HG03064 (cell line): Measurements from ENCODE around the gene IQCE.

Source experiments
- ATAC-seq: cut with Tn5 transposase; IDR thresholded peaks from one replicate; pipeline ENCODE4 v1.9.1; 2021; ENCODE audit warnings: low read depth; ENCODE audit not compliant: unreplicated experiment

The IQCE gene

GRCh38 chr7:2657920-2658671, 99.3 kb downstream of the IQCE start:
- no peak for ATAC-seq

DNA sequence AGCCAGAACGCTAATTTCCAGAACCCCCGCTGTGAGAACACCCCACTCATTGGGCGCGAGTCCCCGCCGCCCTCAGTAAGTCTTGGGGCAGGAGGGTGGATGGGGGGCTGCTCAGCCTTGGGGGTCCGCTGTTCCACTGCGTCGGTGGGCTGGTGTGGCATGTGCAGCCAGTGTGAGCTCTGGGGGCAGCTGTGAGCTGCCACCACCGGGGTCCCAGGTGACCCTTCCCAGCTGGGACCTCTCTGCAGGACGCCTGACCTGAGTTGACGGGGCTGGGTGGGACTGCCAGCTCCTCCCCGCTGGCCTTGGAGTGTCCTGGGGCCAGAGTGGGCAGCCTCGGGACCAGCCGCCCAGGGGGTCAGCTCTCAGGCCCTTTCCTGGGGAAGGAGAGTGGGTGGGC, 100.2 kb downstream of the IQCE start:
- ATAC-seq = no peak

DNA sequence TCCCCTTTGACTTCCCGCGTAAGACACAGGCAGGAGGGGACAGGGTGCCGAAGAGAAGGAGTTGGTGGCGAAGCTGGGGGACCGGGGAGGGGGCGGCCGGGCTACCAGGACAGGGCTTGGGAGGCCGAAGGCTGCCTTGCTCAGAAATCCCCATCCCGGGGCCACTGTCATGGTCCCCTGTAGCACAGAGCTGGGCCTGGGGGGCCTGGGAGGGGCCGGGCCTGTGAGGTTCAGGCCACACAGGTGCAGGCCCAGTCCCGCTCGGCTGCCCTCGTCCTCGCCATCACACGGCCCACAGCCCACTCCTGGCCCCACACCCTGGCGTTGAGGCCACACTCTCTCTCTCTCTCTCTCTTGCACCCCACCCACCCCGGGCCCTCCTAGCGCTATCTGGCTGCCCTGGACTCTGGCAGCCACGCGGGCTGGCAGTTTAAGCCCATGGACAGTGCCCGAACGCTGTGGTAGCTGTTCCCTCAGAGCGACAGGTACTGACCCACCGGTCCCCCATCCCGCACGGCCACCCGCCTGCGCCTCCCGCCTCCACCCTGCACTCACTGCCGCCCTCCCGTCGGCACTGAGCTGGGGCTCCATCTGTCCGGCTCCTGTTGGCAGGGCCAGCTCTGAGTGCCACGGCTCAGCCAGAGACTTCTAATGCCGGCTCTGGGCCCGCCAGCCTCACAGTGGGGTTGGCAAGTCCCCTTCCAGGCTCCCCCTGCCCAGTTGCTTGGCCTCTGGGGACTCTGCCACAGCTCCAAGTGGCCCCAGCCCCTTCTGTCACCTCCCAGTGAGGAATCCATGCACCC, 101.0 kb downstream of the IQCE start:
- no peak for ATAC-seq

DNA sequence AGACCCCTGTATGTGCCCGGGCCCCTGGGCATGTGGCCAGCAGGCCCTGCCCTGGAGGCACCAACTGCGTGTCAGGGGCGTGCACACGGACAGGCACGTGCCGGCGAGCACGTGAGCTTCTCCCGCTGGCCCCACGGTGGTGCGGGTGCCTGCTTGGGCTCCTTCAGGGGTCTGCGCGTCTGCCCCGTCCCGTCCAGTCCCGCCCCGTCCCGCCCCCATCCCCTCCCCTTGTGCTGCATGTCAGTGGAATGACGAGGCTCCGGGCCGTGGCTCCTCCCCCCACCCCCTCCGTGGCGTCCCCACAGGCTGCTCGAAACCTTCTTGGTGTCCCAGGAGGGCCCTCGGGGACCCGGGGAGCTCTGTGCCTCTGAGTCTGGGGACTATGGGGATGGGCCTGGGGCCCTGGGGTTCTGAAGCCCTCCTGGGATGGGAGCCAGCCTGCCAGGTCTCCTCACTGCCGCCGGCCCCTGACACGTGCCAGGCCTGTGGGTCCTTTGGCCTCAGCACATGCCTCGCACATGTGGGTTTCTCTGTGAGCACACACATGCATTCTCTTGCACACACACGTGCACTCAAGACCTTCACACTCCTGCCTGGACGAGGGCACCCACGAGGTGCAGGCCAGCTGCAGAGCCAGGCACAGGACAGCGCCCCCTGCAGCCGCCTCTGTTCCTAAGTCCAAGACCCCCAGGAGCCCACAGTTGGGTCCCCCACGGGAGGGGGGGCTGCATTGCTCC, 101.7 kb downstream of the IQCE start:
- ATAC-seq = no peak

GRCh38 chr7:2661096-2661449, 102.3 kb downstream of the IQCE start:
- ATAC-seq = no peak

DNA sequence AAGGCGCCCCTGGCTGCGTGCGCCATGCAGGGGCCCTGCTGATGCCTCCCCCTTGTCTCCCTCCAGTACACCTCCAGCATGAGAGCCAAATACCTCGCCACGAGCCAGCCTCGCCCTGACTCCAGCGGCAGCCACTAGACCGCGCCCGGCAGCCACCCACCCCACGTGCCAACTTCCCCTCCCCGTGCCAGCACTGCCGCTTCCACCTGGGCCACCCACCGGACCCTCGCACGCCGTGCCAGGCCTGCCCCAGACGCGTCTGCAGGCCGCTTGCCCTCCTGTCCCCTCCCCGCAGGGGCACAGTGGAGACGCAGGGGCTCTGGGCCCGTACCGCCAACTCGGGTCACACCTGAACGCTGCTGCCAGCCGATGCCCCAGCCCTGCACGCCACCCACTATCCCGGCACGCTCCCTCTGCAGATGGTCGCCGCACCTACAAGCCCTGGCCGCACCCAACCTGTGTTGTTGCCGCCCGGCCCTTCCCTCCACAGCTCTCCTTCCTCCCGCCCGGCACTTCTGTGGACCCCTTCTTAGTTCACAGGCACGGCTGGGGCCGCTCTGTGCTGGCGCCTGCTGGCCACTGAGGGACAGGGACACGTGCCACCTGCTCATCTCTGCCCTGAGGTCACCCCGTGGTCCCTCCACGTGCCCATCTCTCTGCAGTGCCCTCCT, 103.0 kb downstream of the IQCE start:
- ATAC-seq = no peak

DNA sequence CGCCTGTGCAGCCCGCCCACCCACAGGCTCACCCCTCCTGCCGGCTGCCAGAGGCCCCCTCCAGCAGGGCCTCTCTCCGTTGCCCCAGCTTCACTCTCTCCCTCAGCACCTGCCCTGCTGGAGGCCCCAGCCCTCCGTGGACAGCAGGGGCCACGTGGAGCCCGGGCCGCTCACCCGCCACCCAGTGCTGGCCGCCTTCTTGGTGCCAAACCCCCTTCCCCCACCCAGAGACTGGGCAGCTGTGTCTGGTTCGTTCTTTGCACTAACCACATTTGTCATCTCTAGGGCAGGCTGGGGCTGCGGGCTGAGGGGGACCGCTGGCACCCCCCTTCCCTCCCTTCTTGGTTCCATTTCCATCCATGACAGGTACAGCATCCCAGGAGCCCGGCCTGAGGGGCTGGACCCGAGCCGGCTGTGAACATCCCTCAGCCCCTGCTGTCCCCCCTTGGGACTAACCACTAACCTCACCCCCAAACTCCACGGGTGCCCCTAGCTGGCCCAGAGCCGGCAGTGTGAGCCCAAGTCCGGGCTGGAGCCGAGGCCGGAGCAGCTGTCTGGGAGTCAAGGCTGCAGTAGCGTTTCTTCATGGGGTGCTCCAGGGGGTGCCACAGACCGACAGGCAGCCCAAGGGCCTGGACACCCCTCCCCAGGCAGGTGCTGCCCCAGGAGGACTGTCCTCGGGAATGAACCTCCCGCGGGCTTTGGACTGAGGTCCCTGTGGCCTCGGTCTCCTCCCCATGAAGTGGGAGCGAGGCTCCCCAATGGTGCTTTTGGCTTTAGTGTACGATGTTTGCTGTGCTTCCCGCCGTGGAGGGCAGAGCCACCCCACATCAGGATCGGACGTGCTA, 103.7 kb downstream of the IQCE start:
- no peak for ATAC-seq

DNA sequence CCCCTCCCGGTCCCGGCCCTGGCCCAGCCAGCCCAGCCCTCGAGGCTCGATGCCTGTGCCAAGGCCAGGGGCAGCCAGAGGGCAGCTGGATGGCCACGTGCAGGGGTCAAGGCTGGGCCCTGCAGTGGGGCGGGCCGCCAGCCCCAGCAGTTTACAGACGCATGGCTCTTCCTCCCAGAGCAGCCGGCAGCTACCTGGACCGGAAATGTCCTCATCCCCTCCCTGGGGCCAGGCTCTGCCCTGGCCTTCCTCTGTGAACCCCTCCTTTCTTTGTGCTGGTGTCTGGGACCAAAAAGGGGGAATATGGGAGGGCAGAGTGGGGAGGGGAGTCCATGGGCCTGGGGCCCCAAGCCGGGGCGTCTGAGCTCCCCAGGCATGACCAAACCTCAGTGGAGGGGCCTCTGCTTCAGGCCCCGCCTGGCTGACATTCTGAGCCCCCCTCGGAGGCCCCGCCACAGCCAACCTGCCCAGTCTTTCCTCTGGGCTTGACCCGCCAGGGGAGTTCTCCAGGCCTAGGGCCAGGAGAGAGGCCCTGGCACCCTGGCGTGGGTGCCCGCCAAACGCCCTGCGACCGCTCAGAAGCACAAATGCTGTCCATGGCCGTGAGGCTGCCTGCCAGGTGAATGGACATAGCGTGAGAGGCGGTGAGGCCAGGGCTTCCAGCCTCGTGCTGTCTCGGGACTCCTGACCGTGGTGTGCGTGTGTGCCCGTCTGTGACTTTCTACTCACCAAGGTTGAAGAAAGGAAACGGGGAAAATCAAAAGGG, 104.5 kb downstream of the IQCE start:
- ATAC-seq = no peak

- no peak for ATAC-seq
These were observed 105.2 kb downstream of the IQCE start for GRCh38 chr7:2663960-2664359.
